GM19043 (cell line): Measurements from ENCODE around the gene THRAP3.

Experiments
- ATAC-seq: cut with Tn5 transposase; IDR thresholded peaks from one replicate; pipeline ENCODE4 v1.9.1; 2021; ENCODE audit warnings: low read depth; ENCODE audit not compliant: unreplicated experiment

THRAP3 gene

DNA sequence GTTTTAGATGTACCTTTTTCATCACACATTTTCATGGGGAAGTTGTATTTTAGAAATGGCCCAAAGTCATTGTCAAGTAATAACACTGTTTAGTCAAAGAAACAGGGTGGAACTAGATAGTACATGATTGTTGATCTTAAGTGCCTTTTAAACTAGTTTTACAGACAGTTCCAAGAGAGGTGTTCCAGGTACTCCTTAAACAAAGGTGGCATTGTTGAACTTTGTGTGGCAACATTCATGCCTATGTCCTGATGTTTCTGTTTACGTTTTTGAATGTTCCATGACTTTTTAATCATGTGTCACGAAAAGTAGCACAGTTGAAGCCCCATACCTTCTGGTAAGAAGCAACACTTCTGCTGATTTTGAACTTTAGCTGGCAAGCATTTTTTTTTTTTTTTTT, 72.8 kb downstream of the THRAP3 start:
- no peak for ATAC-seq

DNA sequence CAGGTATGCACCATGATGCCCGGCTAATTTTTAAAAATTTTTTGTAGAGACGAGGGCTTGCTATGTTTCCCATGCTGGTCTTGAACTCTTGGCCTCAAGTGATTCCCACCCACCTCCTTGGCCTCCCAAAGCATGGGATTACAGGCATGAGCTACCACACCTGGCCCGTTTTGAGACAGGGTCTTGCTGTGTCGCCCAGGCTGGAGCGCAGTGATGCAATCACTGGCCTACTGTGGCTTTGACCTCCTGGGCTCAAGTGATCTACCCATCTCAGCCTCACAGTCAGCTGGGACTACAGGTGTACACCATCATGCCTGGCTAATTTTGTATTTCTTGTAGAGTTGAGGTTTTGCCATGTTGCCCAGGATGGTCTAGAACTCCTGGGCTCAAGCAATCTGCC, 74.4 kb downstream of the THRAP3 start:
- ATAC-seq, result no peak

DNA sequence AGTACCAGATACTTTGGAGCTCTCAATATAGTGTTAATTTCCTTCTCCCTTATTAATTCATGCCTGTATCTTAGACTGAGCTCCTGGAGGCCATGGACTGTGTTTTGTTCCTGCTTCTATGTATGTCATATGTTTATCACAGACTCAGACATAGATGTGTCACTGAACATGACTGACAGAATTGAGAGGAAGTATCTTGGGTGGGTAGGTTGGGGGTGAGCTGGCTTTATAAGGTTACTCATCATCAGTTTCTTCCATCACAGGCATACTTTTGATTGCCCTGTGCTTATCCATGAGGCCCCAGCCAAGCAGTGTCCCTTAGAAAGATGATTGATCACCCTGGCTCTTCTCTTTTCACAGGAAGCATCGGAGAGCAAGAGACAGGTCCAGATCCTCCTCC, 76.3 kb downstream of the THRAP3 start:
- no peak for ATAC-seq

DNA sequence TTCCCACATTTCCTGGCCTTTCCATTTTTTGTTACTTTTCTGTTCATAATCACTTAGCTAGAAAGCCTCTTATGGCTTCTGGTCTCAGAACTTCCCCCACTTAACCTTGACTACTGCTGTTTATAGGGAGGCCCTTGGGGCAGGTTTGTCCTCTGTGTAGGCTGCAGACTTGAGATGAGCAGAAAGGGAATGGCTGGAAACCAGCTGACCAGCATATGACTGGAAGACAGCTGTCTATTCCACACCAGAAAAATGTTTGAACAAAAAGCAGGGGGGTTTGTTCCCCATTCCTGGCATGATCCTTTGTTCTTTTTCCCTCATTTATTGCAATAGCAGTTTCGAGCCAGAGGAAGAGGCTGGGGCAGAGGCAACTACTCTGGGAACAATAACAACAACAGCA, 77.0 kb downstream of the THRAP3 start:
- ATAC-seq, result no peak

DNA sequence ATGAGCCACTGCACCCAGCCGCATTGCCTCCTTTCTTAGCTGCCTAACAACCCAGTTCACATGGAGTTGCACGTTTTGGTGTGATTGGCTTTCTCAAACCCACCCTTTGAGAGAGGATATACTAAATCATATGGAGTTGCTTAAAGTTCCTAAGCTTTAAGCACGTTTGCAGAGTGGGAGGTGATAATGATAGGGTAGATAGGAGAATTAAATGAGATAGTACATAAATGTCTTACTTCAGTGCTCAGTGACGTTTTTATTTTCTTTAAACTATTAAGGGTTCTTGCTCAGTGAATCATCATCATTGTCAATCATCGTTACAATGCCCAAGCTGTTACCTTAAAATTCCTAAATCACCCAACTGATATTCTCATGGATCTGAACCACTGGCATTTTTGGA, 79.0 kb downstream of the THRAP3 start:
- no peak for ATAC-seq

DNA sequence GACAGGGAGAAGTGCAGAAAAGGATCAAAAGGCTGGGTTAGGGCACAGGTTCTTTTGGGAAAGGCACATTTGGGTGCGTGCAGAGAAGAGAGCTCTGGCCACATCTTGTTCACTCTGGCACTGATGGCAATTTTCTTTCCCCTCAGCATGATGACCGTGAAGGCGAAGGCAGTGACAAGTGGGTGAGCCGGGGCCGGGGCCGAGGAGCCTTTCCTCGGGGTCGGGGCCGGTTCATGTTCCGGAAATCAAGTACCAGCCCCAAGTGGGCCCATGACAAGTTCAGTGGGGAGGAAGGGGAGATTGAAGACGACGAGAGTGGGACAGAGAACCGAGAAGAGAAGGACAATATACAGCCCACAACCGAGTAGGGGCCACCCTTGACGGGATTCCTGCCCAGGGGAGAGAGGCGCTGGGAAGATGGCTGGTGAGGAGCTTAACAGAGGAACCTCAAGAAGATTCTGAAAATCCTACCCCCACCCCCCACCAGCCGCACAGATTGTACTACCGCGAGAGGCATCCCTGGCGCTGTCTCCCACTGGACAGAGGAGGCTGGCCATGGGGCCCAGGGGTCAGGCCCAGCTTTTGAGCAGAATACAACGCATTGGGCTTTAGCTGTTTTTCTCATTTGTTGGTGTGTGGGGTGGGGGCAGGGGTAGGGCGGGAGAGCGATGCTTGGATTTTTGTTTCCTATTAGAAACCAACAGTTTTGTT, 79.6 kb downstream of the THRAP3 start:
- no peak for ATAC-seq

DNA sequence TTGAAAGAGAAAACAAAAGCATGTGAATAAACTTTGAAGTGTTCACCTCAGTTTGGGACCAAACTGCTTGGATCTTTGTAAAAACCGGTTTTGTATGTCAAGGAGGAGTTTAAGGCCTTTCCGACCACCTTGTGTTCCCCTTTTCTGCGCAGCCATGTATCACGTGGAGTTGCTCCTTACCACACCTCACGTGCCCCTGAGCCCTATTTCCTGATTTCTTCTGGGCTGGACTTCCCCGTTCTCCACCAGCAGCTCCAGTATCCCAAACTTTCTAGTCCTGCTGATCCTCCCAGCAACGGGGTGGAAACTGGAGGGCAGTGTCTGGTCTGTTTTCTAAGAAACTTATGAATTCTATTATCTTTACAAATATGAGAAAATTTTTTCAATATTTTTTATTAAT, 80.3 kb downstream of the THRAP3 start:
- no peak for ATAC-seq

DNA sequence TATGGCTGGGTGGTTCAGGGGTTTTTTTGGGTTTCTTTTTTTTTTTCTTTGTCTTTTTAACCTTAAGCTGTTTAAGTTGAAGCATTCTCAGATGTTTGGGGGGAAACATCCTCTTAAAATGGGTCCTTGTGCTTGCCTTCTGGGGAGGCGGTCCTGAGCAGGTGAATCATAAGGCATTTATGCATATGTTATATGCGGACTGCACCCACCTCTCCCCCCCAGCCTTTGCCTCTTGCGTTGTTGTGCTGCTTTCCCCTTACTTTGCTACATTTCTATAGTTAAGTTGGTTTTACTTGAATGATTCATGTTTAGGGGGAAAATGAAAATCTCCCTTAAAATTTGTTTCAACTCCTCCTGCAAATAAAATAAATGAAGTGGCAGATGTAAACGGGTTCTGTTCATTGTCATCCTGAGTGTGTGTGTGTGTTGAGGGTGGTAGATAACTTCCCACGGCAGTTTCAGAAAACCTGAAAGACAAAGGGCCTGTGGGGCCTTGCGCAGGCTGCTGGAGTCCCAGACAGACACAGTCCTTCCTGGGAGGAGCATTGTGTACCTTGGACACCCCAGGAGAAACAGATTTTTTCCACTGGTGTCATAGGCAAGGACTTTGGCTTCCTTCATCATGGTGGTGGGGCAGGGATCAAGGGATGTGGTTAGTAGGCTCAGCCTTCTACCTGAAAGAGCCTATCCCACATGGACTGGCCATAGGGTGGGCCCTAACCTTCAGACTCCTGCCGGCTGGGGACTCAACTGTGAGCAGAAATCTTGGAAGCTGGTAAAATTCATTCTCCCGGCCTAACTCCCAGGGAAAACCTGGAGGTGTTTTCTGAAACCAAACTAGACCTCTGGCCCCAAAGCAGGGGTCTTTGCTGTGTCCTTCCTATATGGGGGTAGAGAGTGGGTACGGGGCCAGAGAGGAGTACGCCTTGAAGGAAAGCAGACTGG, 81.0 kb downstream of the THRAP3 start:
- no peak for ATAC-seq

DNA sequence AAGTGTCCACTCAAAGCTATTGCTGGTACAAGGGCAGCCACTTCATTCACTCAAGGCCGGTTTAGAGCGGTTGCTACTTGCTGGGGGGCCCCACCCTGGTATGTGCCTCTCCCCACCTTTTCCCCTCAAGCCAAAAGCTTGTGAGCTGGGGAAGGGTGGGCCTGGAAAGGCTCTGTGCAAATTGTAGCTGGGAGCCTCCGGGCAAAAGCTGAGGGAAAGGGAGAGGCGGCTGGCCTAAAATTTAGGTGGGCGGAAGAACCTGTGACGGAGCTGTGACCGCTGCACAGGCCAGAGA, 81.6 kb downstream of the THRAP3 start:
- no peak for ATAC-seq

DNA sequence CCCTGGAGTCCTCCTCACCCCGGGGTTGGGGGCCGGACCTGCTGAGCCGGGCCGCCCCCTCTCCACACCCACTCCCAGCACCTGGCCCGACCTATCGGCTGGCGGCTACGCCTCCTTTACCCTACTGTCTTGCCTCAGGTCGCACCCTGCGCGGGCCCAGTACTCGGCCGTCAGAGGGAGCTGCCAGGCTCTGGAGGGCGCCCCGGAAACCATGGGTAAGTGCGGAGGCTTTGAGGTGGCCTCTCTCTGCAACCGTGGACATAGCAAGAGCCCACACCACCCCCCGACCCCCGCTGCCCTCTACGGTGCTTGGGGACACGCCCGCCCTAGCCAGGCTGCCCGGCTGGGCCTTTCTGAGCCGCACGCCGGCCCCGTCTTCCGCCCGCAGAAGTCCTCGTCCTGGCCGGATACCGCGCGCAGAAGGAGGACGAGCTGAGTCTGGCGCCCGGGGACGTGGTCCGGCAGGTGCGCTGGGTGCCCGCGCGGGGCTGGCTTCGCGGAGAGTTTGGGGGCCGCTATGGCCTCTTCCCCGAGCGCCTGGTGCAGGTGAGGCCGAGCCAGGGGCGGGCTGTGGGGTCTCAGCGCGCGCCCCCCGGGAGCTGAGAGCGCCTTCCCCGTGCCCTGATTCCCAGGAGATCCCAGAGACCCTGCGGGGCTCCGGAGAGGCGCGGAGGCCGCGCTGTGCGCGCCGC, 82.1 kb downstream of the THRAP3 start, which contains the start of gene SH3D21:
TSS of gene SH3D21 (plus strand) at position 159 of the 692 bp plus-strand sequence. CDS start at position 212, 53 bp downstream.
- peak; percentile 26 for ATAC-seq

DNA sequence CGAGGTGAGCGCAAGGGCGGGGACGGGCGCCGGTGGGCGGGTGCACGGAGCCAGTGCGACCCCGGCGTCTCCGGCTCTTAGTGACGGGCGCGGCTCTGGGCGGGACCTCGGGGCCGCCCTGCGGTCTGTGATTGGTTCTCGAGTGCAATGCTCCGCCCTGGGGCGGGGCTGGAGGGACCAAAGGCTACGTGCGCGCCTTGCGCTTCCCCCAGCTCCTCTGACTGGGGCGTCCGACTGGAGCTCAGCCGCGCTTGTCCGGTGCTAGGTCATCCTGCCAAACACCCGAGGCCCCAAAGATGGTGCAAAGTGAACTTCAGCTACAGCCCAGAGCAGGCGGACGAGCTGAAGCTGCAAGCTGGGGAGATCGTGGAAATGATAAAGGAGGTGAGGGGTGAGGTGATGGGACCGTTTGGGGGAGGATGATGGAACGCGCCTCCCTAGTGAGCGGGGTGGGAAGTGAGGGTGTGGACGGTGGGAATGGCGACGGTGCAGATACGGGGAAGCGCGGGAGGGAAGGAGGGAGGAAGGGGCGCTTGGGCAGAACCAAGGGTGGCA, 82.7 kb downstream of the THRAP3 start:
- ATAC-seq, result peak; percentile 95

DNA sequence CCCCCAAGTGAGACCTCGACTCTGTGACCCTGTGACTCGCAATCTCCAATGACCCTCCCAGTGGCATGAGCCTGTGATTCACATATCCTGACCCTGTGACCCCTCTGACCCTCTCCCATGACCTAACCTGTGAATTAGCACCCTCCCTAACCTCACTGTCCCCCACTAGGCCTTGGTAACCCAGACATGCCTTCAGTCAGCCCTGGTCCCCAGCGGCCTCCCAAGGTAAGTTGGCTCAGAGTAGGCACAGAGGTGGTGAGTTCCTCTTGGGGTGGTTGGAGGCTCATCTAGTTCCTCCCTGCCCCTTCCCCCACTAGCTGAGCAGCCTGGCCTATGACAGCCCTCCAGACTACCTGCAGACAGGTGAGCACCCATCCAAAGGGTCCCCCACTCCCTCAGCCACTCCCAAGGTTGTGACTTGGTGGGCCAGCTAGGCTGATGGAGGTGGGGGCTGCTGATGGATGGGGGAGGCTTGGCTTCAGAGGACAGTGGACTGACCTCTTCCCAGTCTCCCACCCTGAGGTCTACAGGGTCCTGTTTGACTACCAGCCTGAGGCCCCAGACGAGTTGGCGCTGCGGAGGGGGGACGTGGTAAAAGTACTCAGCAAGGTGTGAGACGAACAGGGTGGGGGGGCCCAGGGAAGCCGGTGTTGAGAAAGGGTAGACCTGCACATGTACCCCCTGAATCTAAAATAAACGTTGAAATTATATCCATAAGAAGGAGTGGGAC, 83.5 kb downstream of the THRAP3 start:
- no peak for ATAC-seq

DNA sequence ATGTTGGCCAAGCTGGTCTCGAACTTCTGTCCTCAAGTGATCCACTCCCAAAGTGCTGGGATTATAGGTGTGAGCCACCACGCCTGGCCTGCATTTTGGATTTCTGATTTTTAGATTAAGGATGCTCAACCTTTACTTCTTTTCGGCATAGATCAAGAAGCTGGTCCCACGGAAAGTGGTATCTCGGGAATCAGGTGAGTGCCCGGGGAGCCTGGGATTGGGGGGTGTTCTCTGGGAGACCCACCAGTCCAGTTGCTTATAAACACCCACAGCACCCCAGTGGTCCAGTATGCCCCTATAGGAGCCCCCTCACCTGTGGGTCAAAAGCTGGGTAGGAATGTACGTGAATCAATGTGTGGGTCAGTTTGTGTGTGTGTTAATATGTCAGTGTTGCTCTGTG, 85.2 kb downstream of the THRAP3 start:
- no peak for ATAC-seq

DNA sequence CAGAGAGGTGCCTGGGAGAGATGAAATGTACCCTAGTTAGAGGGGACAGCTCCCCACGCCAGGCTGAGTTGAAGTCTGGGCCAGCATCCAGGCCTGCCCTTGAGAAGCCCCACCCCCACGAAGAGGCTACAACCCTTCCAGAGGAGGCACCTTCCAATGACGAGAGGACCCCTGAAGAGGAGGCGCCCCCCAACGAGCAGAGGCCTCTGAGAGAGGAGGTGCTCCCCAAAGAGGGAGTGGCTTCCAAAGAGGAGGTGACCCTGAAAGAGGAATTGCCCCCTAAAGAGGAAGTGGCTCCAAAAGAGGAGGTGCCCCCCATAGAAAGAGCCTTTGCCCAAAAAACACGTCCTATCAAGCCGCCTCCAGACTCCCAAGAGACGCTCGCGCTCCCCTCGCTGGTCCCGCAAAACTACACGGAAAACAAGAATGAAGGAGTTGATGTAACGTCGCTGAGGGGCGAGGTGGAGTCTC, 96.1 kb downstream of the THRAP3 start:
- ATAC-seq, result no peak

DNA sequence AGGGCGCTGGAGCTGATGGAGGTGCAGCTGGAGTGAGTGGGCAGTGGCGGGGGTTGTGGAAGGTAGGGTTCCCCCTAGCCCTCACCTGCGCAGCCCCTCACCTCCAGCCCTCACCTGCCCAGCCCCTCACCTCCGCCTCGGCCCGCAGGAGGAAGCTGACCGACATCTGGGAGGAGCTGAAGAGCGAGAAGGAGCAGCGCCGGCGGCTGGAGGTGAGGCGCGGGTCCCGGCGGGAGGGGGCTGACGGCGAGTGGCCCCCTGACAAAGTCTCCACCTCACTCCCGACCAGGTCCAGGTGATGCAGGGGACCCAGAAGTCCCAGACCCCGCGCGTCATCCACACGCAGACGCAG, 96.5 kb downstream of the THRAP3 start:
- no peak for ATAC-seq

DNA sequence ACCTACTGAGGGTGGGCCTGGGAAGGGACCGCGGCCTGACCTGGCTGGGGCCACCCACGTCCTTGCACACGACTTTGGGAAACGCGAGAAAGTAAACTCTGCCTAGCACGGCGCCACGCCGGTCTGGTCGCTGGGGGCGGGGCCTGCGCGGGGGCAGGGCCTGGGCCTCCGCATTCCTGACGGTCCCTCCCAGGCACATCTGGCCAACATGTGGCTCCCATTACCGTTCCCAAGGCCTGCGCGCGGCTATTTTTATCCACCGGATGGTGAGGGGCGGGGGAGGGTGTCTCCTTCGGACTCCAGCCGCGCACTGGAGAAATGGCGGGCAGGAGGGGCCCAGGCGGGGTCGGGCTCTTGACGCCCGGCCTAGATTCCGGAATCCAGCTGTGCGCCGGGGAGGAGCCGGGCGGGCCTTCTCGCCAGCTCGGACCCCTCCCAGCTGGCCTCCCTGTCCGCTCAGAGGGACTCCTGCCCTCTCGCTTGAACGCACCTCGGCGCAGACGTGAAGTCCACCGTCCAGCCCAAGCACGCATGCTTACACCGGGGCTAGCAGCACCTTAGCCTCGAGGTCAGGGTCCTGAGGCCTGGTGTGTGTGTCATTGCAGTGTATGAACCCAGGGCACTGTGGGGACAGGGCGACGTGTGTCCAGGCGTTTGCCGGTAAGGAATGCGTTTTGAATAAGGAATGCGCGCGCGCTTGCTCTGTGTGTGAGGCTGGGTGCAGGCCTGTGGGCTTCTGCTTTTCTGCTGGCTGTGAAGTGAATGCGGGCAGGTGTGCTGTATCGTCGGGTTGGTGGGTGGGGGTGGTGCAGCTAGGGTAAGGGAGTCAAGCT, 97.1 kb downstream of the THRAP3 start:
- no peak for ATAC-seq

DNA sequence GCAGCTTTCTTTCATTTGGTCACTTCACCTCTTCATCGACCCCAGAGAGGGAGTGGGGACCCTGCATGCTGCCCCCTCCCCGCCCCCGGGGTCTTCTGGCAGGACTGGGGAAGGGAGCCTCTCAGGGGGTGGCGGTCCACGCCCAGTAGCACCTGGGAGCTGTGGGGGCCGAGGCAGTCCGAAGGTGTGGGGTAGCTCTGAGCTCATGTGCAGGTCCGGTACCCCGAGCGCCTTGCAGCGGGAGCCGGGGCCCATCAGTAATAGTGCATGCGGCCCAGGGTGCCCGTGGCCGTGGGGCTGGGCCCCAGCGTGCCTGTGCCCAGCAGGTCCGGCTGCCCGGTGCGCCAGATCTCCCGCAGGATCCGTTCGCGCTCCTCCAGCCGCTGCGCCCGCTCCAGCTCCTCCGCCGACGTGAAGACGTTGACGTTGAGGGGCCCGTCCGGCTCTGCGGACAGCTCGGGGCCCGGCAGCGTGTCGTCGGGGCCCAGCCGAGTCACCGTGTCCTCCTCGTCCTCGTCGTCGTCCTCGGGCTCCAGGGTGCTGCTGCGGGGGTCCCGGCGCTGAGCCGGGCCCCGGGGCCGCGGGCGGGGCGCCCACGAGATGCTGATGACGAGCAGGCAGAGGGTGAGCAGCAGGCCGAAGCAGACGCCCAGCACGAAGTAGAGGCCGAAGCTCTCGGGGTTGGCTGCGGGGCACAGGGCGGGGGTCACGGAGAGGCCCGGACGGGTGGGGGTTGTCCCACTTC, 98.0 kb downstream of the THRAP3 start:
- no peak for ATAC-seq

DNA sequence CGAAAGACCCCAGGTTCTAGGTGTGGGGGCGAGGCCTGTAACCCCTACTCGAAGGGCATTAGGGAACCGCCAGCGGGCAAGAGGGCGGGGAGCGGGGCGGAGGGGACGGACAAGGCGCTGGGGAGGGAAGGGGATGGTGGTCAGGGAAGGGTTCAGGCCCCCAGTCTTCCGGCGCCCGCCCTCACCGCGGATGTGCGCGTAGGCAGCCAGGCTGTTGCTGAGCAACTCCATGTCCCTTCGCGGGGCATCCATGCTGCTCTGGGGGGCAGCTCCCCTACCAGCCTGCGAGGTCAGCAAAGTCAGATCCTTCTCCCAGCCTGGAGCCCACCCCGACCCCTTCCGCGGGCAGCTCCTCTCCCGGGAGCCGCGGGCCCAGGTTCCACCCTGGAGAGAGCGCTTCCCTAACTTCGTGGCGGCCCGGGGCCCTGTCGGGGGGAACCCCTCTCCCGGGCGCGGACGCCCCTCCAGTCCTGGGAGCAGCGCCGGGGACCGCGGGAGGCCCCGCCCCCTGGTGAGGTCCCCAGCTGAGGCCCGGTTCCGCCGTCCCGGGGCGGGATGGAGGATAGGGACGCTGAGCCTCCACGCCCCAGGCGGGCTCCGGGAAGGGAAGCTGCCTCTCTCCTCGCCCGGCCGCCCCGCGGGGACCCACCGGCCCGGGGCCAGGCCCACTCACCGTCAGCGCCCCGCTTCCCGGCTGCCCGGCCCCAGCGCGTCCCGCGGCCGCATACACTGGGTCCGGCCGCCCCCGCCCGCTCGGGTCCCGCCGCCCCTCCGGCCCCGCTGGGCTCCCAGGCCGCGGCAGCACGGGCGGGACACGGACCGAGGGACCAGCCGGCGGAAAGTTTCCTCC, 98.8 kb downstream of the THRAP3 start:
- no peak for ATAC-seq
